Tibial artery (tissue), 4 donors: ENCODE results near the gene SLC25A28.

ENCODE experiments used
- DNase-seq, 2 donors: peaks; one replicate each; pipeline ENCODE4 v3.0.0-alpha.2; 2019
- H3K27ac ChIP-seq, 2 donors: fragments of 200-600 bp; sonication (generic) in 1 of 2; 1 replicate in 1 of 2; 2 replicates in 1 of 2; pipeline ENCODE4 v1.5.1; 2018 to 2019; ENCODE audit warnings: mild to moderate bottlenecking in 1 of 2
- H3K27me3 ChIP-seq, 2 donors: fragments of 200-600 bp; sonication (generic) in 1 of 2; one replicate each; pipeline versions ENCODE4 v1.5.1 to v1.6.0; 2016 to 2019
- H3K36me3 ChIP-seq, 3 donors: fragments of 200-600 bp; sonication (generic) in 2 of 3; one replicate each; pipeline ENCODE4 v1.5.1; 2016 to 2019; ENCODE audit warnings: mild to moderate bottlenecking in 2 of 3
- H3K4me1 ChIP-seq, 4 donors: fragments of 200-600 bp; sonication (generic) in 2 of 4; 1 replicate in 3 of 4; 2 replicates in 1 of 4; pipeline ENCODE4 v1.5.1; 2016 to 2019
- H3K4me3 ChIP-seq, 2 donors: fragments of 200-600 bp; sonication (generic) in 1 of 2; 1 replicate in 1 of 2; 2 replicates in 1 of 2; pipeline ENCODE4 v1.5.1; 2018 to 2019; ENCODE audit warnings: mild to moderate bottlenecking in 2 of 2
- H3K9me3 ChIP-seq, 3 donors: fragments of 200-600 bp; sonication (generic) in 1 of 3; one replicate each; pipeline ENCODE4 v1.5.1; 2016 to 2019
- CTCF ChIP-seq, 2 experiments: fragments of 200-600 bp in 1 of 2; fragments of 450-650 bp in 1 of 2; IDR thresholded peaks; one replicate each; pipeline ENCODE4 v1.5.1; 2017 to 2019; ENCODE audit warnings: antibody characterized with exemption in 2 of 2, mild to moderate bottlenecking in 1 of 2, moderate library complexity in 1 of 2
- intact Hi-C: fragments of 100-400 bp; cut with DNase I; formaldehyde crosslinking; loops from one replicate; pipeline ENCODE4 v1.15.0; 2023; ENCODE audit warnings: low total_unique reads

SLC25A28 gene

GRCh38 chr10:99652800-99653390 is 32.7 kb upstream of the SLC25A28 start:
- TF ChIP-seq CTCF (IDR thresholded peaks at IDR 0.05) = no peak
- no peaks in the 10 kb centered on the region for H3K9me3 ChIP-seq
- H3K36me3 ChIP-seq = no peaks in the 10 kb centered on the region
- no peaks in the 10 kb centered on the region for H3K27me3 ChIP-seq
- no peak overlapping the region for H3K4me3 ChIP-seq
- intact Hi-C loops = no loop called here
- H3K4me1 ChIP-seq = no peaks in the 10 kb centered on the region
- no peak overlapping the region for H3K27ac ChIP-seq
- DNase-seq = no peak

GRCh38 chr10:99648717-99649116 is 28.5 kb upstream of the SLC25A28 start:
- DNase-seq = no peak
- no peak overlapping the region for H3K4me3 ChIP-seq
- intact Hi-C loops = no loop called here
- H3K27me3 ChIP-seq = no peaks in the 10 kb centered on the region
- H3K27ac ChIP-seq = no peak overlapping the region
- no peaks in the 10 kb centered on the region for H3K36me3 ChIP-seq
- no peak for TF ChIP-seq CTCF (IDR thresholded peaks at IDR 0.05)
- no peaks in the 10 kb centered on the region for H3K9me3 ChIP-seq
- H3K4me1 ChIP-seq = no peaks in the 10 kb centered on the region

- no peak for TF ChIP-seq CTCF (IDR thresholded peaks at IDR 0.05)
- Histone ChIP-seq H3K4me3 (no peak overlapping the region), H3K27me3 (no peaks in the 10 kb centered on the region), H3K27ac (no peak overlapping the region), H3K36me3 (no peaks in the 10 kb centered on the region), H3K4me1 (no peaks in the 10 kb centered on the region), H3K9me3 (no peaks in the 10 kb centered on the region)
- intact Hi-C loops = no loop called here
- no peak for DNase-seq
These were observed 27.4 kb upstream of the SLC25A28 start for GRCh38 chr10:99647601-99648151.

GRCh38 chr10:99633832-99634231 is 13.6 kb upstream of the SLC25A28 start:
- intact Hi-C loops = no loop called here
- peaks cover 0 to 5% of the 10 kb centered on the region in 2 donors for H3K27me3 ChIP-seq
- no peaks in the 10 kb centered on the region for H3K36me3 ChIP-seq
- DNase-seq = no peak
- no peaks in the 10 kb centered on the region for H3K4me1 ChIP-seq
- no peak overlapping the region for H3K4me3 ChIP-seq
- TF ChIP-seq CTCF (IDR thresholded peaks at IDR 0.05) = no peak
- H3K27ac ChIP-seq = no peak overlapping the region
- no peaks in the 10 kb centered on the region for H3K9me3 ChIP-seq

- intact Hi-C loops = no loop called here
- Histone ChIP-seq H3K27ac (no peak overlapping the region), H3K36me3 (no peaks in the 10 kb centered on the region), H3K27me3 (peaks cover 0 to 5% of the 10 kb centered on the region in 2 donors), H3K4me1 (no peaks in the 10 kb centered on the region), H3K4me3 (no peak overlapping the region), H3K9me3 (no peaks in the 10 kb centered on the region)
- DNase-seq = no peak
- TF ChIP-seq CTCF (IDR thresholded peaks at IDR 0.05) = no peak
These were observed 11.3 kb upstream of the SLC25A28 start for GRCh38 chr10:99631496-99631895.
